ENCODE results near the gene SSBP2.

Gene SSBP2

GRCh38 chr5:81751009-81751835 is at the start of gene SSBP2:
Gene SSBP2, minus strand, starts transcription at chr5:81751097. Its CDS starts 55 bp downstream, at chr5:81751042.
- TF ChIP-seq CTCF (IDR thresholded peaks at IDR 0.05; ENCODE audit: extremely low read depth, insufficient read depth, missing control alignments): no peak
- in situ Hi-C loops (cut with MboI; ENCODE audit: low pct_unique_long_range_greater_than_20kb, low sequenced_read_pairs, unreplicated experiment): no loop called here
- peak; percentile 97 for DNase-seq (ENCODE audit: low spot score)

- DNase-seq (ENCODE audit: low spot score): no peak
- TF ChIP-seq CTCF (IDR thresholded peaks at IDR 0.05; ENCODE audit: extremely low read depth, insufficient read depth, missing control alignments): no peak
- in situ Hi-C loops (cut with MboI; ENCODE audit: low pct_unique_long_range_greater_than_20kb, low sequenced_read_pairs, unreplicated experiment): no loop called here
Measured at GRCh38 chr5:81795666-81796065, 44.8 kb upstream of the SSBP2 start.

GRCh38 chr5:81794226-81794625 is 43.3 kb upstream of the SSBP2 start:
- no peak for TF ChIP-seq CTCF (IDR thresholded peaks at IDR 0.05; ENCODE audit: extremely low read depth, insufficient read depth, missing control alignments)
- no peak for DNase-seq (ENCODE audit: low spot score)
- in situ Hi-C loops (cut with MboI; ENCODE audit: low pct_unique_long_range_greater_than_20kb, low sequenced_read_pairs, unreplicated experiment): no loop called here

GRCh38 chr5:81790336-81790735 is 39.4 kb upstream of the SSBP2 start:
- DNase-seq (ENCODE audit: low spot score): no peak
- in situ Hi-C loops (cut with MboI; ENCODE audit: low pct_unique_long_range_greater_than_20kb, low sequenced_read_pairs, unreplicated experiment): no loop called here
- no peak for TF ChIP-seq CTCF (IDR thresholded peaks at IDR 0.05; ENCODE audit: extremely low read depth, insufficient read depth, missing control alignments)

GRCh38 chr5:81789033-81789432 is 38.1 kb upstream of the SSBP2 start:
- in situ Hi-C loops (cut with MboI; ENCODE audit: low pct_unique_long_range_greater_than_20kb, low sequenced_read_pairs, unreplicated experiment): no loop called here
- DNase-seq (ENCODE audit: low spot score): no peak
- no peak for TF ChIP-seq CTCF (IDR thresholded peaks at IDR 0.05; ENCODE audit: extremely low read depth, insufficient read depth, missing control alignments)

GRCh38 chr5:81788329-81788728 is 37.4 kb upstream of the SSBP2 start:
- TF ChIP-seq CTCF (IDR thresholded peaks at IDR 0.05; ENCODE audit: extremely low read depth, insufficient read depth, missing control alignments): no peak
- no peak for DNase-seq (ENCODE audit: low spot score)
- in situ Hi-C loops (cut with MboI; ENCODE audit: low pct_unique_long_range_greater_than_20kb, low sequenced_read_pairs, unreplicated experiment): no loop called here
